AG20443 (cell line): Measurements from ENCODE around the gene CALU.

Experiments used
- DNase-seq: peaks from one replicate; pipeline ENCODE4 v3.0.0; 2012; ENCODE audit warnings: low spot score, mixed read lengths

Gene CALU

DNA sequence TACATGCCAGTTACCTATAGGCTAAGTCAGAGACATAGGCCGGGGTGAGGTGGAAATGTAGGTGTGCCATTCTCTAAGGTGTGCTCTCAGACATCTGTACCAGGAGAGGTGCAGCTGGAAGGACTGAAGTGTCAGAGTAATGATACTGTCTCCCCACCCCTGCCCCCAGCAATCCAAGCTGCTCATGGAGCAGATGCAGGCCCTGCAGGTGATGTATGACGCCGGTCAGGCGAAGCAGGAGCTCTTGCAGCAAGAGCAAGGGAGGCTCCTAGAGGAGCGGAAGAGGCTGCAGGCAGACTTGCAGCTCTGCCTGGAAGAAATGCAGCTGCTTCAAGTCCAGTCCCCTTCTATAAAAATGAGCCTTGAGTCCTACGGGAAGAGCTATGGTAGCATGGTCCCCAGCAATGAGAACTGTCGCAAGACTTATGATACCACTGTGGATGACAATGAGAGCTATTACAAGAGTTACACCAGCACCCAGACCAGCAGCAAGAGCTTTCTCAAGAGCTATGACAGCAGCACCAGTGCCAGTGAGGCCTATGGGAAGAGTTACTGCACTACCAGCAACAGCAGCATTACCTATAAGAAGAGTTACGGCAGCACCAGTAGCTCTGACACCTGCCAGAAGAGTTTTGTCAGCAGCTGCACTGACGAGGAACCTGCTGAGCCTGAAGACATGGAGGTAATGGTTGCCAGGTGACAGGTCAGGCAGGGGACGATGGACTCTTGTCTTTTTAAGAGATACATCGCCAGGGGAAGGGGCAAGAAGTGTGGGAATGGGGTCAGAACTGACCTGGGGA, 72.7 kb downstream of the CALU start:
- no peak for DNase-seq

DNA sequence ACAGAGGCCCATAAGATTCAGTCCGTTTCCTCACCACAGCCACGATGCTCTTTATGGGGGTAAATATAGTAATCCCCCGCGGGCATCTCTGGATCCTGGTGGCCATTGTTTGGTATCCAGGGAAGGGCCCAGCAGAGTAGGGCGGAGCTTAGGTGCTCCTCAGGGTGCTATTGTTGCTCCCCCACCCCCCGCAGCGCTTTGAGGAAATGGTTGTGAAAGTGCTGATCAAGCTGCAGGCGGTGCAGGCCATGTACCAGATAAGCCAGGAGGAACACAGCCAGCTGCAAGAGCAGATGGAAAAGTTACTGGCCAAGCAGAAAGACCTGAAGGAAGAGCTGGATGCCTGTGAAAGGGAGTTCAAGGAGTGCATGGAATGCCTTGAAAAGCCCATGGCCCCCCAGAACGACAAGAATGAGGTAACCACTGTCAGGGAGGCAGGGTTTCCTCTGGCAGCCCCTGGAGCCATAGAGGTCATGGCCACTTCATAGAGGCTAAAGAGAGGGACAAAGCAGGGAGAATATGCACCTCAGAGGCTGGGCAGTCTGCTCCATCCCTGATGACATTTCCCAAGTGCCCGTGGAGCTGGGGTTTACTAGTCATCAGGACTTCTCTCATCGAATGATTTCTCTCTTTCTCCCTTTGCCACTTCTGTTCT, 73.5 kb downstream of the CALU start:
- DNase-seq = no peak

DNA sequence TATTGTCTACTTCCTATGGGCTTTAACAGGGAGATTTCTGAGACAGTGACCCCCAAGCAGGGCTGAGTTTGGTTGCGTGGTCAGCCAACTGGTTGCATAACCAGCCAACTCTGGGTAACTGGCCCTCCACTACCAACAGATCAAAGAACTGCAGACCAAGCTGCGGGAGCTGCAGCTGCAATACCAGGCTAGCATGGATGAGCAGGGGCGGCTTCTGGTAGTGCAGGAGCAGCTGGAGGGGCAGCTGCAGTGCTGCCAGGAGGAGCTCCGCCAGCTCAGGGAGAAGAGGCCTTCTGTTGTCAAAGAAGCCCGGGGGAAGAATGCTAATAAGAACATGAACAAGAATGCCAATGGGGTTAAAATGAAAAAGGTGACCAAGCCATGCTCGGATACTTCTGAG, 75.3 kb downstream of the CALU start:
- no peak for DNase-seq

DNA sequence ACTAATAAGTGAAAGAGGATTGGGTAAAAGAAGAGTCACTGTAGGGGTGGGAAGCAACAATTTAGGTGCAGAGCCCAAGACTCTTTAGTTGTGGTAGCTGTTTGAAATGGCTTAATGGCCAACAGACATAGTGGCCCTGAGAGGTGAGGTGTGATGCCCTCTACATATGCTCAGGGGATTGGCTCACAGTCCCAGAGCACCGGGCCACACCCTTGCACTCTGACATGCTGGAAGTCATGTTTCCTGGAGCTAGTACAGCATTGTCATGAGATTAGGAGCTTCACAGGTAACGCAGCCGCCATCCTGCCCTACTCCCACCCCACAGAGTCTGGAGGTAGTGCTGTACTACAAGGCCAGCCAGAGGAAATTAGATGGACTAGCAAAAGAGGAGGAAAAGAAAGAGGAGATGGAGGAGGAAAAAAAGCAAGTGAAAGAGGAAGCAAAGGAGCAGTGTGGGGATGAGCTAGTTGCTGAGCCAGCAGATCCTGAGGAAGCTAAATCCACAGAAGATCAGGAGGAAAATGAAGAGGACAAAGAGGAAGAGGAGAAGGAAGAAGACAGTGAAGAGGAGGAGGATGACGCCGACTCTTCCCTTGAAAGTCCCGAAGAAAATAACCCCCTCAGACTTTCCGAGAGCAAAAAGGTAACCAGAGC, 76.3 kb downstream of the CALU start:
- DNase-seq = no peak

DNA sequence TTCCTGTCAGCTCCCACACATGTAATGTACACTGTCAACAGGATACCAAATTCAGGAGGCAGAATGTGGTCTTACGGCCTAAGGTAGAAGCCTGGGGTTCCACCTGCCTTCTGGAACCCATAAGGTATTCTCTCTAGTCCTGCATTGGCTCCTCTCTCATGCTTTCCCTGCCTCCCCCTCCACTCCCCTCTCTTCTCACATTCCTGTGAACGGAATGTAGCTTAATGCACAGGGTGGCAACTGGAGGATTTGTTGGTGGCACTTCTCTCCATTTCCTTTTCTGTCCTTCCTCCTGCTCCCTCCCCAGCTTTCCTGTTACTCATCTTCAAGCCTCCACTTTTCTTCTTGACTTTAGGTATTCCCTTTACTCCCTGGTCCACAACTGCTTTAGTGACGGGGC, 79.5 kb downstream of the CALU start:
- DNase-seq = no peak
